Retina (tissue), 1 donor: Measurements from ENCODE around the gene AIG1.
"Not testable (repeated sequence)": the region's sequence is repeated elsewhere in the genome, so short reads cannot be mapped to it uniquely, and the experiment has no call there.

ENCODE experiments used
- DNase-seq: peaks from one replicate; pipeline ENCODE4 v3.0.0-alpha.2; 2016

The AIG1 gene

DNA sequence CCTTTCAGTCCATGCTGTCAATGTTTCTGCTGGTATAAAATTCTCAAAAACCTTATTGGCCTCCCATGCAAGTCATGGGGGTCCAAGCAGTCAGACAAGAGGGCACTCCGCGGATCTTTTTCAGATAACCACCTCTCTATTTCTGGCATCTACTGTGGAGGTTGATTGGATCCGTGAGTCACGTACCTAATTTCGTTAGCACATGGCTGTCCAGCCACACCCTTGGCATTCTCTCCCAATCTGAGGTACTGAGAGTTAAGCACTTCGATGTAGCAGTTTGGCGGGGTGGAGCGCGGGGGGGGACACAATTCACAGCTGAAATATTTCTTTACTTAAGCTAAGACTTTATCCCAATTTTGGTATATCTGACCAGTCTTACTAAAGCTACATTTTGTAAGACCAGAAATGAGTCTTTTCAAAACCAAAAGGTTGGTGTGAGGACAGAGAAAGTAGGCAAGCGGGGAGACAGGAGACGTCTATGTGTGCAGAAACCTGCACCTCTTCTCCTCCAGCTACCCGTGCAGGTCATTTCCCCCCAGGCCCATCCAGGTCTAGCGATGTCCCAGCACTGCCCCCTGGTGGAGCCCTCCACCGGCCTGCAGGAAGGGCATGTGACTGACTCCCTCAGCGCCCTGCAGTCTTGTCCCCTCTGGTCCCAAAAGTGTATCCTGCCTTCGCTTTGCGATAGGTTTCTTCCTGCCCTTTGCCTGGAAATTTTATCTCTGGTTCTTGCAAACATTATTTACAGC, 276.7 kb downstream of the AIG1 start:
- DNase-seq = peak; percentile 16

GRCh38 chr6:143339223-143339622, 278.5 kb downstream of the AIG1 start:
- DNase-seq = no peak

- not testable (repeated sequence) for DNase-seq
Observed at GRCh38 chr6:143345477-143345876, 284.8 kb downstream of the AIG1 start.

GRCh38 chr6:143346004-143346403, 285.3 kb downstream of the AIG1 start:
- no peak for DNase-seq

GRCh38 chr6:143348531-143348930, 287.8 kb downstream of the AIG1 start:
- DNase-seq = no peak

DNA sequence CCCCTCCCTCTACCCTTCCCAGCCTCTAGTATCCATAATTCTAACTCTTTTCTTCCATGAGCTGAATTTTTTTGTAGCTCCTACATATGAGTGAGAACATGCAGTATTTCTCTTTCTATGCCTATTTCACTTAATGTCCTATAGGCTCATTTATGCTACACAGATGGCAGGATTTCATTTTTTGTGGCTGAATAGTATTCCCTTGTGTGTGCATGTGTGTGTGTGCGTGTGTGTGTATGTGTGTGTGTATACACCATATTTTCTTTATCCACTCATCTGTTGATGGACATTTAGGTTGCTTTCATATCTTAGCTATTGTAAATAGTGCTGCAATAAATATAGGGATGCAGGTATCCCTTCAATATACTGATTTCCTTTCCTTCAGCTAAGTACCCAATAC, 288.8 kb downstream of the AIG1 start:
- DNase-seq = no peak

GRCh38 chr6:143356101-143356880, 295.6 kb downstream of the AIG1 start:
- DNase-seq = no peak

- DNase-seq = no peak
Observed at GRCh38 chr6:143357152-143357551, 296.5 kb downstream of the AIG1 start.

DNA sequence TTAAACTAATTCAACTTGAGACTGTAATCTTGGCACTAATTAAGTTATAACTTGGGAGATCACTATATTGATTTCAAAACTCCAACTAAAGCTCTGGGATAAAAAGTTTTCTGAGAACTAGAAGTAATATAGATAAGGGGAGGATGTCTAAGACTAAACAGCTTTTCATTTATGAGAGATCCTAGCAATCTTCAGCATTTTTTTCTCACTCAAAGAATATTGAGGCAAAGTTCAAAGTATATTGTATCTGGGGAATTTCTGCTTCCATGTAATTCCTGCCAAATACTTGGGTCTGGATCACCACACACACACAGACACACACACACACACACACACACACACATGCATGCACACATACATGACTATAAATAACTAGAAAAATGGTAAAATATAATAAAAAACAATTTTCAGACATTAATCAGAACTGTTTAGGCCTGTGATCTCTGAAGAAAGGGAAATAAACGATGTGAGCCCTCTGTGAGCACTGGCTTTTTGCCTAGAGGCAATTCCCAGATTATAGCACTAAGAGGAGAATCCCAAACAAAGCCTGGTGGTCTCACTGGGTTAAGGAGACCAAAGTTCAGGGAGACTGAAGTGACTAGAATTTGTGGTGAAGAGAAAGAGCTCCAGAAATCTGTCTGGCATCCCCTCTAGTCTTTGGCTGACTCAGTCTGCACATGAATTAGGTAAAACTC, 297.0 kb downstream of the AIG1 start:
- no peak for DNase-seq

- DNase-seq = no peak
Observed at GRCh38 chr6:143361536-143362191, 301.0 kb downstream of the AIG1 start.

DNA sequence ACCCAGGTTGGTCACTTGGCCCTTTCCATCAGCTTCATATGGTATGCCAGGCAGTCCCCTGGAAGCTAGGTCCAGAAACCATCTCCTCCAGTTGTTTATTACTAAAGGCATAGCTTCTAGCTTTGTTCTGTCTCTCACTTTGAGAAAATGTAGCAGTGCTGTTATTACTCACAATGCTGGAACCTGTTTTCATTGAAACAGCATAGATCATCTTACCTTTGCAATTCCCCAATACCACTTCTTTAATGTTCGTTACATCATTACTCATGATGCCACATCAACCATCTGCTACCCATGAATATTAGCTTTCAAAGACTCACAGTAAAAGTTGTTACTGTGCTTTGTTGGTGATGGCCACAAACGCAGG, 301.5 kb downstream of the AIG1 start:
- DNase-seq = no peak

- DNase-seq = no peak
Observed at GRCh38 chr6:143363299-143363698, 302.6 kb downstream of the AIG1 start.

DNA sequence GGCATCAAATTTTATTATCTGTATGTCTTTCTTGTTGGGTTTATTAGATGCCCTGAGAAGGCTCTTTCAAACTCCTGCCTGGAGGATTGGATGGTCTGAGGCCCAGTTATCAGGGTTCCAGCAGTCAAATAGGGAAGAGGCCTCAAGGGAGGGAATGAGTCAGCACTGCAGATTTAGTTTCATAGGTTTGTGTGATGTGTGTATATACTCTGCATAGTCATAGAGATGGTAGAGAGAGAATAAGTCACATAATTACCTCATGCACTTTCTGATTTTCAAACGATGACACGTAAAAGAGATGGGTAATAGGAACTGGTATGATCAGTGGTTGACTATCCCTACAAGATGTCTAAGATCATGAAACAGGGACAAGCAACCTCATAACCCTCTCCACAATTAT, 307.7 kb downstream of the AIG1 start:
- DNase-seq = no peak

- no peak for DNase-seq
Observed at GRCh38 chr6:143369971-143370370, 309.3 kb downstream of the AIG1 start.

DNA sequence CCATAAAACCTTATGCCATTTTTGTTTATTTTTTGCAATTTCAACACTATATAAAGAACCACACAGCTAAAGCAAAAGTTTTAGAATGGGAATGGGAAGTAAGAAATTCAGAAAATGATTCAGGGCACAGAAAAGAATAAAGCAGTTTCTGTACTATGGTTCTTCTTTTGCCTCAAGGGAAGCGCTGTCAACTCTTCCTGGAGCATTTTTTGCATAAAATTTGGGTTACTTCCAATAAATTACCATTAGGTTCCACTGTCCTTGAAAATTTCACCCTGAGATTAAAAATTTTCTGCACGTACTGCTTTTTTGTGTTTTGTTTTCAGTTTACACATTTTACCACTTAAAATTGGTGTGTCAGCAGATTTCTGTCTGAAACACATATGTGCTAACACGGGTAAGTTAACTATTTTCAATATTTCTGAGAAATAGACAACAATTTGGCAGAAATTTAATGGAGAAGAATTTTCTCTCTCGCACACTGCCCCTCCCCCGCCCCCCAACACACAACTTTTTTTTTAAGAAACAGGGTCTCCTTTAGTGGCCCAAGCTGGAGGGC, 310.2 kb downstream of the AIG1 start:
- no peak for DNase-seq

GRCh38 chr6:143372199-143372882, 311.7 kb downstream of the AIG1 start:
- DNase-seq = no peak

DNA sequence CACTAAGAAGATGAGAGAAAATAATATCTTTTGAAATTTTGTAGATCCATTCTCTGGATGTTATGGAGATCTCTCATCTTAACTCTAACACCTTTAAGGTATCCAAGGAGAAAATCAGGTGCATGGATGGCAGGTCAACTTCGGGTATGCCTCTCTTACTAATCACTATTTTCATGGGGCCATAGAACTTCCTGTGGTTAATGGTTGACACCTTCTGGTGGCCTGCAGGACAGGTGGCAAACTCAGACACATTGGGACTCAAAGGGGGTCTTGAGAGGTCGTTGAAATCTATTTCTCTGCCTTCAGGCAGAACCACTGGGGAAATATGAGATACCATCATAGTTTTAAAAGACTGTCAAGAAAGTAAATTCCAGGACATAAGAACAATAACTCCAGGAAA, 313.3 kb downstream of the AIG1 start:
- DNase-seq = no peak

GRCh38 chr6:143375022-143375585, 314.4 kb downstream of the AIG1 start:
- no peak for DNase-seq

DNA sequence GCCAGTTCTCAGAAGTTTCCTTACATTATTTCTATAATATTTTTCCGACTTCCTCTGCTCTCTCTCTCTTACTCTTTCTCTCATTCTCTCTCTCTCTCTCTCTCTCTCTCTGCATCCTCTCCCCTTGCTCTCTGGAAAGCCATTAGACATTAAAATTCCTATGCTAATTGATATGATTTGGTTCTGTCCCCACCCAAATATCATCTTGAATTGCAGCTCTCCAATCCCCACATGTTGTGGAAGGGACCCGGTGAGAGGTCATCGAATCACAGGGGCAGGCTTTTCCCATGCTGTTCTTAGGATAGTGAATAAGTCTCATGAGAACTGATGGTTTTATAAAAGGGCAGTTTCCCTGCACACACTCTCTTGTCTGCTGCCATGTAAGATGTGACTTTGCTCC, 315.7 kb downstream of the AIG1 start:
- no peak for DNase-seq

GRCh38 chr6:143376861-143377260, 316.2 kb downstream of the AIG1 start:
- DNase-seq = no peak

DNA sequence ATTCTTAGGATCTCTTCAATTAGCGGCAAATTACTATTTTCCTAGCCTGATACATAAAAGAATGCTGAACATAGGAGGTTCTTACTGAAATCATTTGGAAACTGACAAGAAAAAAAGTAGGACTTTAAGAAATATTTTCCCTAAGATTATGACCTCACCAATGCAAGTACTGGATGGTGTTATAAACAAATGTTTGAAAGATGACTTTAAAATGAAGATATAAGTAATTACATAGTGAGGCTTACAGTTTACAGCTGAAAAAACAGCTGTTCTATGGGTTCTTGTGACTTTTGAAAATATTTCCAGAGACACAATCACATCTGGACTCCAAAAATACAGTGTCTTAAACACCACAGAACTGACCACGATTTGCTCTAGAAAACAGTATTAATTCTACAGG, 324.9 kb downstream of the AIG1 start:
- DNase-seq = no peak

DNA sequence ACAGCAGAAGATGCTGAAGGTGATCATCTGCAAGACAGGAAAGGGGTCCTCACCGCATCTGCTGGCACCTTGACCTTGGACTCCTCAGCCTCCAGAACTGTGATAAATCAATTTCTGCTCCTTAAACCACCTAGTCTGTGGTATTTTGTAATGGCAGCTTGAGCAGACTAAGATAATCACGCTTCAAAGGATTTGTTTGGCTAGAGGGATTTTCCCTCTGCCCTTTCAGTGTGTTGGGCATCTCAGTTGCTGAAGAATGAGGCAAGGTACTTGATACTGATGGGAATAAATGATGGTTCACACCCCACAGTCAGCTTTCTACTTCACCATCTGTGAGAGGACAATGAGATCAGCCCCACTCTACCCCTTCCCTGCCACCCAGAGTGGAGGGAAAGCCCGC, 329.6 kb downstream of the AIG1 start:
- no peak for DNase-seq
